ENCODE data around the gene NNMT.

Gene NNMT

GRCh38 chr11:114253771-114254170, 42.4 kb upstream of the NNMT start:
- no peak overlapping the region for H3K4me3 ChIP-seq (ENCODE audit: low read depth, low read length)
- DNase-seq (ENCODE audit: low read depth), result no peak
- TF ChIP-seq, protein P1, sequence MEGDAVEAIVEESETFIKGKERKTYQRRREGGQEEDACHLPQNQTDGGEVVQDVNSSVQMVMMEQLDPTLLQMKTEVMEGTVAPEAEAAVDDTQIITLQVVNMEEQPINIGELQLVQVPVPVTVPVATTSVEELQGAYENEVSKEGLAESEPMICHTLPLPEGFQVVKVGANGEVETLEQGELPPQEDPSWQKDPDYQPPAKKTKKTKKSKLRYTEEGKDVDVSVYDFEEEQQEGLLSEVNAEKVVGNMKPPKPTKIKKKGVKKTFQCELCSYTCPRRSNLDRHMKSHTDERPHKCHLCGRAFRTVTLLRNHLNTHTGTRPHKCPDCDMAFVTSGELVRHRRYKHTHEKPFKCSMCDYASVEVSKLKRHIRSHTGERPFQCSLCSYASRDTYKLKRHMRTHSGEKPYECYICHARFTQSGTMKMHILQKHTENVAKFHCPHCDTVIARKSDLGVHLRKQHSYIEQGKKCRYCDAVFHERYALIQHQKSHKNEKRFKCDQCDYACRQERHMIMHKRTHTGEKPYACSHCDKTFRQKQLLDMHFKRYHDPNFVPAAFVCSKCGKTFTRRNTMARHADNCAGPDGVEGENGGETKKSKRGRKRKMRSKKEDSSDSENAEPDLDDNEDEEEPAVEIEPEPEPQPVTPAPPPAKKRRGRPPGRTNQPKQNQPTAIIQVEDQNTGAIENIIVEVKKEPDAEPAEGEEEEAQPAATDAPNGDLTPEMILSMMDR (IDR thresholded peaks at IDR 0.05; ENCODE audit: low read depth, low read length, missing control alignments), result no peak

- no peak for DNase-seq (ENCODE audit: low read depth)
- TF ChIP-seq, protein P1 (IDR thresholded peaks at IDR 0.05; ENCODE audit: low read depth, low read length, missing control alignments), result no peak
- H3K4me3 ChIP-seq (ENCODE audit: low read depth, low read length), result no peak overlapping the region
These were observed 41.5 kb upstream of the NNMT start for GRCh38 chr11:114254571-114255146.

DNA sequence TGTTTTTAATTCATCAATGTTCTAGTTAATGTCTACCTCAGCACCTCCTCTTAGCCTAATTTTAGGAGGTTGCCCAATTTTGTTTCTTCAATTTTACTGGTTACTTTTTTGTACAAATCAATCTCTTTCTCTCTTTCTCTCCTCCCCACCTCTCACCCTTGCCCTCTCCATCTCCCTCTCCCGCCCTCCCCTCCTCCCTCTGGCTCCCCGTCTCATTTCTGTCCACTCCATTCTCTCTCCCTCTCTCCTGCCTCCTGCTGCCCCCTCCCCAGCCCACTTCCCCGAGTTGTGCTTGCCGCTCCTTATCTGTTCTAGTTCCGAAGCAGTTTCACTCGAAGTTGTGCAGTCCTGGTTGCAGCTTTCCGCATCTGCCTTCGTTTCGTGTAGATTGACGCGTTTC, 40.9 kb upstream of the NNMT start:
- no peak overlapping the region for H3K4me3 ChIP-seq (ENCODE audit: low read depth, low read length)
- DNase-seq (ENCODE audit: low read depth), result no peak
- TF ChIP-seq, protein P1 (IDR thresholded peaks at IDR 0.05; ENCODE audit: low read depth, low read length, missing control alignments), result no peak

GRCh38 chr11:114256176-114256966, 39.8 kb upstream of the NNMT start:
- DNase-seq (ENCODE audit: low read depth), result no peak
- TF ChIP-seq, protein P1 (IDR thresholded peaks at IDR 0.05; ENCODE audit: low read depth, low read length, missing control alignments), result no peak

DNA sequence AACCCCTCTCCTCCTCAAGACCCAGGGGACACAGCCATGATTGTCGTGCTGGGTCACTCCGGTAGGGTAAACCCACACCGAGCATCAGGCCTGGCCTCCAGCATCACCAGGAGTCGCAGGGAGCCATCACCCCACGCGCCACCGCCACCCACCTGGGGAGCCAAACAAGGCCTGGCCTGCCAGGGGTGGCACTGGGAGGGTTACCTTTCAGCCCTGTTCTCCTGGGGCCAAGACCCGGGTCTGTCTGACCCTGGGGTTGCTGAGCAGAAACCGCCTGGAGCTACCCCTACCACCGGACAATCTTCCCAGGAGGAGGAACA, 39.3 kb upstream of the NNMT start:
- TF ChIP-seq, protein P1 (IDR thresholded peaks at IDR 0.05; ENCODE audit: low read depth, low read length, missing control alignments), result no peak
- H3K4me3 ChIP-seq (ENCODE audit: low read depth, low read length), result no peak overlapping the region
- no peak for DNase-seq (ENCODE audit: low read depth)

More at GRCh38 chr11:114256176-114256966, 39.8 kb upstream of the NNMT start:
- no peak overlapping the region for H3K4me3 ChIP-seq (ENCODE audit: low read depth, low read length)

- TF ChIP-seq, protein P1 (IDR thresholded peaks at IDR 0.05; ENCODE audit: low read depth, low read length, missing control alignments), result no peak
- DNase-seq (ENCODE audit: low read depth), result no peak
- no peak overlapping the region for H3K4me3 ChIP-seq (ENCODE audit: low read depth, low read length)
These were observed 38.3 kb upstream of the NNMT start for GRCh38 chr11:114257621-114258558.
